ENCODE results near the gene LEKR1. TPM values are rescaled to one million over a fixed set of nuclear protein-coding genes. Genes with fewer than 3 reads are reported as not detected.

Gene LEKR1
- total and polyA plus RNA-seq, 8 donors = 0.76 to 3.8 (median 2.1) TPM

GRCh38 chr3:157069846-157070677, 243.9 kb downstream of the LEKR1 start:
- DNase-seq (no peak), ATAC-seq (no peak)
- H3K27me3 ChIP-seq = no peaks in the 10 kb centered on the region
- H3K4me1 ChIP-seq = no peaks in the 10 kb centered on the region
- no peaks in the 10 kb centered on the region for H3K9me3 ChIP-seq
- H3K36me3 ChIP-seq = no peaks in the 10 kb centered on the region
- H3K4me3 ChIP-seq = no peak overlapping the region
- TF ChIP-seq, protein P1, sequence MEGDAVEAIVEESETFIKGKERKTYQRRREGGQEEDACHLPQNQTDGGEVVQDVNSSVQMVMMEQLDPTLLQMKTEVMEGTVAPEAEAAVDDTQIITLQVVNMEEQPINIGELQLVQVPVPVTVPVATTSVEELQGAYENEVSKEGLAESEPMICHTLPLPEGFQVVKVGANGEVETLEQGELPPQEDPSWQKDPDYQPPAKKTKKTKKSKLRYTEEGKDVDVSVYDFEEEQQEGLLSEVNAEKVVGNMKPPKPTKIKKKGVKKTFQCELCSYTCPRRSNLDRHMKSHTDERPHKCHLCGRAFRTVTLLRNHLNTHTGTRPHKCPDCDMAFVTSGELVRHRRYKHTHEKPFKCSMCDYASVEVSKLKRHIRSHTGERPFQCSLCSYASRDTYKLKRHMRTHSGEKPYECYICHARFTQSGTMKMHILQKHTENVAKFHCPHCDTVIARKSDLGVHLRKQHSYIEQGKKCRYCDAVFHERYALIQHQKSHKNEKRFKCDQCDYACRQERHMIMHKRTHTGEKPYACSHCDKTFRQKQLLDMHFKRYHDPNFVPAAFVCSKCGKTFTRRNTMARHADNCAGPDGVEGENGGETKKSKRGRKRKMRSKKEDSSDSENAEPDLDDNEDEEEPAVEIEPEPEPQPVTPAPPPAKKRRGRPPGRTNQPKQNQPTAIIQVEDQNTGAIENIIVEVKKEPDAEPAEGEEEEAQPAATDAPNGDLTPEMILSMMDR (IDR thresholded peaks at IDR 0.05) = no peak
- H3K27ac ChIP-seq = no peak overlapping the region
- intact Hi-C loops (cut with DNase I) = no loop called here

DNA sequence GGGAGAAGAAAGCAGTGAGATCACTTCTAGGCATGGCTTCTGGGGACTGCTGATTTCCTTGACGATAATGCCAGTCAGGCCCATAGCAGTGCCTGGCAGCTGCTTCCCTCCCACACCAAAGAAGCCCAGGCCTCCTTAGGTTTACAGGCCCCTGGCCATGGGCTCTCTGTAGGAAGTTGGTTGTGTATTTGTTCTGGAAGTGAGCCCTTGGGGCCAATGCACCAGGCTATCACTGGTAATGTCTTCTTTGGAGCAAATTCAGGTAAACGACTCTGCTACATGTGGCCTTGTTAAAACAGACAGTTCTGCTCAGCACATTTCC, 244.5 kb downstream of the LEKR1 start:
- DNase-seq (no peak), ATAC-seq (peak; percentile 39)
- no peaks in the 10 kb centered on the region for H3K27me3 ChIP-seq
- TF ChIP-seq, protein P1 (IDR thresholded peaks at IDR 0.05) = no peak
- H3K36me3 ChIP-seq = no peaks in the 10 kb centered on the region
- intact Hi-C loops (cut with DNase I) = no loop called here
- H3K9me3 ChIP-seq = no peaks in the 10 kb centered on the region
- H3K4me3 ChIP-seq = no peak overlapping the region
- no peak overlapping the region for H3K27ac ChIP-seq
- H3K4me1 ChIP-seq = no peaks in the 10 kb centered on the region

GRCh38 chr3:157071744-157072525, 245.8 kb downstream of the LEKR1 start:
- H3K4me3 ChIP-seq = no peak overlapping the region
- intact Hi-C loops (cut with DNase I) = no loop called here
- TF ChIP-seq, protein P1 (IDR thresholded peaks at IDR 0.05) = no peak
- DNase-seq (no peak), ATAC-seq (no peak)
- H3K27me3 ChIP-seq = no peaks in the 10 kb centered on the region
- H3K36me3 ChIP-seq = no peaks in the 10 kb centered on the region
- H3K9me3 ChIP-seq = no peaks in the 10 kb centered on the region
- H3K4me1 ChIP-seq = no peaks in the 10 kb centered on the region
- no peak overlapping the region for H3K27ac ChIP-seq

- H3K36me3 ChIP-seq = no peaks in the 10 kb centered on the region
- no peaks in the 10 kb centered on the region for H3K27me3 ChIP-seq
- H3K27ac ChIP-seq = no peak overlapping the region
- TF ChIP-seq, protein P1 (IDR thresholded peaks at IDR 0.05) = no peak
- no peaks in the 10 kb centered on the region for H3K9me3 ChIP-seq
- ATAC-seq = no peak
- no peak overlapping the region for H3K4me3 ChIP-seq
- intact Hi-C loops (cut with DNase I) = no loop called here
- DNase-seq = no peak
- H3K4me1 ChIP-seq = no peaks in the 10 kb centered on the region
Observed at GRCh38 chr3:157073810-157074209, 247.7 kb downstream of the LEKR1 start.

DNA sequence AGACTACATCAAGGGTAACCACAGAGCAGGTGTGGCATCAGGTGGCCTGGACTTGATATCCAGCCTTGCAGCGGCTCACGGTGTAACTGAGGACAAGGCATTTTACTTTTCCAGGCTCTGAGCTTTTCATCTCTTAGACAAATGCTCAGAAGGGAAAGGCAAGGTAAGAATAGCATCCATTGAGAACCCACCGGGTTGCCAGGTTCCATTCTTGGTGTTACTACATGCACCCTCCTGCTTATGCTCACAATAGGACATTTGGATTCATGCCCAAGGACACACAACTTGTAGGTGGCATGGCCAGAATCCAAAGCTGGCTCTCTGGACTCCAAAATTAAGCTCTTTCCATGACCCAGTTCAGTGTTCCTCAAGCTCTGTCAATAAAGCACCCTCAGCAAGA, 248.3 kb downstream of the LEKR1 start:
- TF ChIP-seq, protein P1 (IDR thresholded peaks at IDR 0.05) = no peak
- Histone ChIP-seq H3K27me3 (no peaks in the 10 kb centered on the region), H3K4me3 (no peak overlapping the region), H3K9me3 (no peaks in the 10 kb centered on the region), H3K4me1 (no peaks in the 10 kb centered on the region), H3K27ac (no peak overlapping the region), H3K36me3 (no peaks in the 10 kb centered on the region)
- intact Hi-C loops (cut with DNase I) = no loop called here
- ATAC-seq = no peak
- no peak for DNase-seq

All from left lung (tissue), 10 donors.